K562 (cell line): ENCODE measurements around the gene CMPK1. TPM values are rescaled to one million over a fixed set of nuclear protein-coding genes. Genes with fewer than 3 reads are reported as not detected.

Experiments
- HDGF ChIP-seq: fragments of 450-650 bp; IDR thresholded peaks from 2 replicates; pipeline ENCODE4 v1.6.1; 2016
- PTTG1 ChIP-seq: fragments of 450-650 bp; IDR thresholded peaks from 2 replicates; pipeline ENCODE4 v1.6.1; 2016; ENCODE audit warnings: low read depth, mild to moderate bottlenecking, missing genetic modification characterization, missing compliant biosample characterization
- RBM17 ChIP-seq: fragments of 200-400 bp; formaldehyde crosslinking; IDR thresholded peaks from 2 replicates; pipeline ENCODE4 v1.6.1; 2017; ENCODE audit warnings: low read depth, mild to moderate bottlenecking, low read length, borderline replicate concordance
- RFX1 ChIP-seq: fragments of 450-650 bp; IDR thresholded peaks from 2 replicates; pipeline ENCODE4 v1.6.1; 2016; ENCODE audit warnings: mild to moderate bottlenecking, moderate library complexity
- SP2 ChIP-seq: IDR thresholded peaks from 2 replicates; pipeline ENCODE4 v1.6.1; 2011; ENCODE audit warnings: mild to moderate bottlenecking, low read depth, low read length, moderate library complexity; ENCODE audit not compliant: poor library complexity, severe bottlenecking; ENCODE audit errors: extremely low read depth
- TBL1XR1 ChIP-seq, 2 experiments: IDR thresholded peaks; 2 replicates each; pipeline ENCODE4 v1.6.1; 2012; ENCODE audit warnings: improper control_type of control experiment in 2 of 2, low read length in 2 of 2, mild to moderate bottlenecking in 1 of 2
- ZNF133 ChIP-seq: fragments of 250-450 bp; sonication (Bioruptor Pico); IDR thresholded peaks from 2 replicates; pipeline ENCODE4 v1.4.0; 2020; ENCODE audit warnings: mild to moderate bottlenecking
- polyA plus RNA-seq, 8 experiments: library from polyadenylated mRNA; depleted of rRNA in 4 of 8; stranded (reverse) in 5 of 8; unstranded in 3 of 8; fragments of >200 nt; fragmentation: Nextera tagmentation in 2 of 8; fragmentation: Illumina TruSeq in 1 of 8; extraction: Ambion mirVana in 2 of 8; extraction: Trizol in 1 of 8; gene quantifications; 2 replicates each; pipeline versions ENCODE4 v1.2.1 to v1.2.3, GENCODE V29; 2011 to 2014; ENCODE audit warnings: inconsistent platforms in 1 of 8, missing spikeins in 1 of 8
- total RNA-seq, 7 experiments: library from RNA; depleted of rRNA in 6 of 7; stranded (reverse); fragments of >200 nt in 6 of 7; fragmentation: Illumina TruSeq in 2 of 7; extraction: Trizol in 2 of 7; gene quantifications; 2 replicates each; pipeline versions ENCODE4 v1.2.1 to v1.2.3, GENCODE V29; 2011 to 2021; ENCODE audit warnings: low replicate concordance in 1 of 7
- TF ChIP-seq, protein P1 (sequence below): fragments of 250-450 bp; sonication (Bioruptor Pico); IDR thresholded peaks from 2 replicates; pipeline ENCODE4 v1.4.0; 2020; ENCODE audit warnings: mild to moderate bottlenecking
- TF ChIP-seq, protein P2 (sequence below): fragments of 450-650 bp; IDR thresholded peaks from 2 replicates; pipeline ENCODE4 v1.7.0; 2016; ENCODE audit warnings: borderline replicate concordance

CMPK1 gene
- total and polyA plus RNA-seq, 9 of the 15 experiments (the other 6 are each of a cell fraction or from before 2014, with no cell fraction given): 54.5 to 197 (median 116) TPM

DNA sequence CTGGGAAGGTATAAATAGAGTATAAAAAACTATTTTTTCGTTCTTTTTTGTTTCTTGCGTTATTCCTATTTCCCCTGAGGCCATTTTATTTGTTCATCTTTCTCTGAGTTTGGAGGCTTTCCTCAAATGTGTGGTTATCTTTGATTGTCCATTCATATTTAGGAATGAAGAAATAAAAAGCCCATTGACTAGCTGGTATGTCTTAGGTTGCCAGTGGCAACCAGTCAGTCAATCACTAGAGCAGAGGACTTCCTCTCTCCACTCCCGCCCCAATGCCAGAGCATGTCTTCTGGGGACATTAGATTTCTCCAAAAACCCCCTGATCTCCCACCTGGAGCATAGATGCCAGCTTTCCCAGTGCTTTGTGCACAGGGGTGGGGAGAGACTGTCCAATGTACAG, 61.8 kb downstream of the CMPK1 start (continued):
- no peak for TF ChIP-seq HDGF
- no peak for TF ChIP-seq TBL1XR1 (IDR thresholded peaks at IDR 0.05; ENCODE audit: low read length in 2 of 2)
- TF ChIP-seq, protein P1, sequence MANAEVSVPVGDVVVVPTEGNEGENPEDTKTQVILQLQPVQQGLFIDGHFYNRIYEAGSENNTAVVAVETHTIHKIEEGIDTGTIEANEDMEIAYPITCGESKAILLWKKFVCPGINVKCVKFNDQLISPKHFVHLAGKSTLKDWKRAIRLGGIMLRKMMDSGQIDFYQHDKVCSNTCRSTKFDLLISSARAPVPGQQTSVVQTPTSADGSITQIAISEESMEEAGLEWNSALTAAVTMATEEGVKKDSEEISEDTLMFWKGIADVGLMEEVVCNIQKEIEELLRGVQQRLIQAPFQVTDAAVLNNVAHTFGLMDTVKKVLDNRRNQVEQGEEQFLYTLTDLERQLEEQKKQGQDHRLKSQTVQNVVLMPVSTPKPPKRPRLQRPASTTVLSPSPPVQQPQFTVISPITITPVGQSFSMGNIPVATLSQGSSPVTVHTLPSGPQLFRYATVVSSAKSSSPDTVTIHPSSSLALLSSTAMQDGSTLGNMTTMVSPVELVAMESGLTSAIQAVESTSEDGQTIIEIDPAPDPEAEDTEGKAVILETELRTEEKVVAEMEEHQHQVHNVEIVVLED (CRISPR knock-in tag): no peak
- peak; percentile 72 for TF ChIP-seq RFX1
- TF ChIP-seq, protein P2, sequence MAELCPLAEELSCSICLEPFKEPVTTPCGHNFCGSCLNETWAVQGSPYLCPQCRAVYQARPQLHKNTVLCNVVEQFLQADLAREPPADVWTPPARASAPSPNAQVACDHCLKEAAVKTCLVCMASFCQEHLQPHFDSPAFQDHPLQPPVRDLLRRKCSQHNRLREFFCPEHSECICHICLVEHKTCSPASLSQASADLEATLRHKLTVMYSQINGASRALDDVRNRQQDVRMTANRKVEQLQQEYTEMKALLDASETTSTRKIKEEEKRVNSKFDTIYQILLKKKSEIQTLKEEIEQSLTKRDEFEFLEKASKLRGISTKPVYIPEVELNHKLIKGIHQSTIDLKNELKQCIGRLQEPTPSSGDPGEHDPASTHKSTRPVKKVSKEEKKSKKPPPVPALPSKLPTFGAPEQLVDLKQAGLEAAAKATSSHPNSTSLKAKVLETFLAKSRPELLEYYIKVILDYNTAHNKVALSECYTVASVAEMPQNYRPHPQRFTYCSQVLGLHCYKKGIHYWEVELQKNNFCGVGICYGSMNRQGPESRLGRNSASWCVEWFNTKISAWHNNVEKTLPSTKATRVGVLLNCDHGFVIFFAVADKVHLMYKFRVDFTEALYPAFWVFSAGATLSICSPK: no peak
- TF ChIP-seq ZNF133 (CRISPR knock-in tag): no peak
- TF ChIP-seq RBM17: no peak
- no peak for TF ChIP-seq SP2
- TF ChIP-seq PTTG1: no peak
